Thyroid gland (tissue), 4 donors: Measurements from ENCODE around the gene SMARCA4. TPM values are rescaled to one million over a fixed set of nuclear protein-coding genes. Genes with fewer than 3 reads are reported as not detected.

Experiments used
- DNase-seq, 2 donors: peaks; one replicate each; pipeline ENCODE4 v3.0.0-alpha.2; 2019
- H3K27ac ChIP-seq, 3 donors: fragments of 200-600 bp; sonication (generic); 1 replicate in 2 of 3; 2 replicates in 1 of 3; pipeline ENCODE4 v1.5.1; 2016 to 2019; ENCODE audit warnings: mild to moderate bottlenecking in 1 of 3, moderate library complexity in 1 of 3
- H3K27me3 ChIP-seq: fragments of 200-600 bp; sonication (generic); one replicate; pipeline ENCODE4 v1.5.1; 2019
- H3K36me3 ChIP-seq, 2 donors: fragments of 200-600 bp; sonication (generic); one replicate each; pipeline ENCODE4 v1.5.1; 2016 to 2019
- H3K4me1 ChIP-seq, 2 donors: fragments of 200-600 bp; sonication (generic); one replicate each; pipeline ENCODE4 v1.5.1; 2017 to 2019
- H3K4me3 ChIP-seq, 3 donors: fragments of 200-600 bp; sonication (generic); replicated peaks in 1 of 3; 1 replicate in 2 of 3; 2 replicates in 1 of 3; pipeline ENCODE4 v1.5.1; 2016; ENCODE audit warnings: mild to moderate bottlenecking in 1 of 3
- H3K9me3 ChIP-seq: fragments of 200-600 bp; sonication (generic); one replicate; pipeline ENCODE4 v1.5.1; 2017
- CTCF ChIP-seq, 6 experiments: fragments of 200-600 bp in 3 of 6; fragments of 450-650 bp in 3 of 6; sonication (generic) in 3 of 6; IDR thresholded peaks; one replicate each; pipeline ENCODE4 v1.5.1; 2016 to 2019; ENCODE audit warnings: antibody characterized with exemption in 6 of 6, mild to moderate bottlenecking in 2 of 6, inconsistent platforms in 1 of 6, moderate library complexity in 1 of 6
- POLR2A ChIP-seq, 2 donors: fragments of 450-650 bp; IDR thresholded peaks; one replicate each; pipeline ENCODE4 v1.6.1; 2017; ENCODE audit warnings: antibody characterized with exemption in 2 of 2, mild to moderate bottlenecking in 2 of 2, moderate library complexity in 1 of 2
- WGBS, 2 donors: methylation state at CpG; one replicate each; pipeline ENCODE4 v1.1.5; 2017; 5-methylcytosine and 5-hydroxymethylcytosine counted together
- intact Hi-C: fragments of 100-400 bp; cut with DNase I; formaldehyde crosslinking; loops from one replicate; pipeline ENCODE4 v1.15.1; 2023
- total RNA-seq, 4 donors: library from RNA; depleted of rRNA; stranded (reverse); fragments of >200 nt; gene quantifications; one replicate each; pipeline ENCODE4 v1.2.3, GENCODE V29; 2016

SMARCA4 gene
- total RNA-seq, 4 donors from 2014 or later = 49.4 to 108 (median 89.0) TPM

DNA sequence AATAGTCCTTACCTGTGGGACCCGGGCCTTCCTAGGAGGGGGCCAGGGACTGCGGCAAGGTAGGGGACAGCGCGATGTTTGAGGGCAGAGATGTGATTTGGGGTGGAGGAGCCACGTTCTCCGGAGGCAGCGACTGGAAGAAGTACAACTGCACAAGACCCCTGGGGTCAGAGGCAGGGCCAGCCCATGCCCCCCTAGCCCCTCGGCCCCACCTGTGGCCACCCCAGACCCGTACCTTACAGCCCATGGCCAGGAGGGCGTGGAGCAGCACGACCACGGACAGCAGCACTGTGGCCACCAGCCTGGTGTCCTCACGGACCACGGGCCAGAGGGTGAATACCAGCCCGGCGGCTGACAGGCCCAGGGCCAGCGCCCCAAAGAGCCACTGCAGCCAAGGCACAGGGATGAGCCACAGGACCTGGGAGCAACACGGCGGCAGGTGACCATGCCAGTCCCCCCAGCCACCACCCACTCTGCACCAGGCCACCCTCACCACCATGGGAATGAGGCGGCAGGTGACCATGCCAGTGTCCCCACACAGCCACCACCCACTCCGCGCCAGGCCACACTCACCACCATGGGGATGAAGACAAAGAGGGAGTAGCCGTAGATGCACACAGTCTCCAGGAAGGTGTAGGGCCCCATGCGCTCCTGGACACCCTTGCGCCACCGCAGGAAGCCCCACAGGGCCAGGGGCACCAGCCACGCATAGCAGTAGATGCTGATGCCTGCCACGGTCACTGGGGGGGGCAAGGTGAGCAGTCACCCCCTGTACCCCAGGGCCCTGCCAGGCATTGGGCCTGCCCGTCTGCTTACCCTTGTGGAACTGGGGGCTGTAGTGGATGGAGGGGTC is 37.3 kb upstream of the SMARCA4 start:
- TF ChIP-seq CTCF (IDR thresholded peaks at IDR 0.05) (no peak), POLR2A (IDR thresholded peaks at IDR 0.05) (no peak)
- Histone ChIP-seq H3K4me3 (no peak overlapping the region), H3K9me3 (no peaks in the 10 kb centered on the region), H3K27me3 (no peaks in the 10 kb centered on the region), H3K36me3 (peaks cover 30 to 50% of the 10 kb centered on the region in 2 donors), H3K4me1 (peaks cover 6 to 11% of the 10 kb centered on the region in 2 donors), H3K27ac (no peak overlapping the region)
- WGBS, 2 donors = 95 to 98% methylated on average over 11 to 13 of the region's 29 CpGs
- intact Hi-C loops = loop anchor here (10.0 kb wide), 1 partner anchor 49 kb away; the partner anchor contains the start of gene CARM1
- no peak for DNase-seq

GRCh38 chr19:10924597-10924996 is 36.2 kb upstream of the SMARCA4 start:
- Histone ChIP-seq H3K27me3 (no peaks in the 10 kb centered on the region), H3K4me1 (peaks cover 10 to 14% of the 10 kb centered on the region in 2 donors), H3K9me3 (no peaks in the 10 kb centered on the region), H3K27ac (no peak overlapping the region), H3K36me3 (peaks cover 27 to 41% of the 10 kb centered on the region in 2 donors), H3K4me3 (no peak overlapping the region)
- 89 to 92% methylated on average over 13 of the region's 13 CpGs for WGBS, 2 donors
- intact Hi-C loops = loop anchor here (10.0 kb wide), 1 partner anchor 50 kb away; the partner anchor contains the start of gene CARM1
- TF ChIP-seq CTCF (IDR thresholded peaks at IDR 0.05) (no peak), POLR2A (IDR thresholded peaks at IDR 0.05) (no peak)
- DNase-seq = no peak

DNA sequence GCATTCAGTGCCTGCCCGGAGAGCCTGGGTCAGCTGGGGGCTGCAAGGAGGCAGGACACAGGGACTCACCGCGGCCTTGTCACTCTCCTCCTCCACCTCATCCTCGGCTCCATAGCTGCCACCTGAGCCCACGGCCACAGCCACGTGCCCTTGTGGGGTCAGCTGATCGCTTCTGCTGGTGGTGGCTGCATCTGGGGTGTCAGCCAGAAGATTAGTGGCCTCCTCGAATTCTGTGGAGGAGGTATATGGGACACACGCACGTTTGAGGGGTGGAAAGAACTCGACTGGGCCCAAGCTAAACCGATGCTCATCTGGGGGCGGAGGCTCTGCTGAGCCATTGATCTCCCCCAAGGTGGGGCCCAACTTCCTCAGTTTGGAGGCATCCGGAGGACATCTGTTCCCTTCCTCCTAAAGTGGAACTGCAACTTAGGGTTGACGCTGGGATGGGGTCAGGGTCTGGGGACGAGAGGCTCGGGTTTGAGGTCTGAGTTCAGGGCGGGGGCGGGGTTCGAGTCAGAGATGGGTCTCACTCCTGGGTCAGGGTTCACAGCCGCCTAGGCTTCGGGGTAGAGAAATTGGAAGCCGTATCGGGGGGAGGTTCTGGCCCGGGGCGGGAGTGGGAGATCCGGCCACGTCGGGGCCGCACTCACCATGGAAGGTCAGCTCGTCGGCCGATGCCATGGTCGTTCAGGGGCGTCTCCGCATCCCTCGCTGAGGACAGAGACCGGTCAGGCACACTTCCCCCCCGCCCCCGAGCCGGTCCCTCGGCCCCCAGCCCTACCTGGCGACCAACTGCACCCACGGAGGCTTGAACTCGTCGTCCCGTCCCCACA is 32.9 kb upstream of the SMARCA4 start:
- DNase-seq = peak; percentile 10 to 19
- Histone ChIP-seq H3K27me3 (no peaks in the 10 kb centered on the region), H3K36me3 (peaks cover 15 to 17% of the 10 kb centered on the region in 2 donors), H3K4me1 (peaks cover 15 to 19% of the 10 kb centered on the region in 2 donors), H3K9me3 (no peaks in the 10 kb centered on the region), H3K27ac (peak overlapping the region; percentile 64 to 75 (median 74)), H3K4me3 (peak overlapping the region; percentile 63 to 94 (median 70))
- intact Hi-C loops = loop anchor here (10.0 kb wide), 1 partner anchor 53 kb away; the partner anchor contains the start of gene CARM1
- TF ChIP-seq CTCF (IDR thresholded peaks at IDR 0.05) (no peak), POLR2A (IDR thresholded peaks at IDR 0.05) (no peak)
- WGBS, 2 donors = 1 to 4% methylated on average over 23 to 24 of the region's 47 CpGs

DNA sequence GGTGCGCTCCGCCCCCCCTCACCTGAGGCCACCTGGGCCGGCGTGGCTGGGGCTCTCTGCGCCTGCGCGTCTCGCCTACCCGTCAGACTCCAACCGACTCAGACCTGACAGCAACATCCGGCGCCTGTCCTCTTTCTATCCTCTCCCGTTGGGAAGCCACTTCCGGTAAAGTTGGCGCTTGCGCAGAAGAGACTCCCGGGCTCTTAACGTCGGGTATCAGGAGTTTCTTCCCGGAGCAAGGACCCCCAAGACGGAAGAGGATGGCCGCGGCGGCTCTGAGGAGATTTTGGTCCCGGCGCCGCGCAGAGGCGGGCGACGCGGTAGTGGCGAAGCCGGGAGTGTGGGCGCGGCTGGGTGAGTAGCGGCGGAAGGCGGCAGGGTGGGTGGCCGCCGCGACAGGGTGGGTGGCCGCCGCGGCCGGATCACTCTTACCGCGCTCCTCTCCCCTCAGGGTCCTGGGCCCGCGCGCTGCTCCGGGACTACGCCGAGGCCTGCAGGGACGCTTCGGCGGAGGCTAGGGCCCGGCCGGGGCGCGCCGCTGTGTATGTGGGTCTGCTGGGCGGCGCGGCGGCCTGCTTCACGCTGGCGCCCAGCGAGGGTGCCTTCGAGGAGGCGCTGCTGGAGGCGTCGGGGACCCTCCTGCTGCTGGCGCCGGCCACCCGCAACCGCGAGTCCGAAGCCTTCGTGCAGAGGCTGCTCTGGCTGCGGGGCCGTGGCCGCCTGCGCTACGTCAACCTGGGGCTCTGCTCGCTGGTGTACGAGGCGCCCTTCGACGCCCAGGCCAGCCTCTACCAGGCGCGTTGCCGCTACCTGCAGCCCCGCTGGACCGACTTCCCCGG is 32.0 kb upstream of the SMARCA4 start, which contains the start of the genes TIMM29 and YIPF2:
TIMM29 (plus strand) TSS at position 249 of the 839 bp plus-strand sequence; CDS start at position 261, 12 bp downstream.
YIPF2 (minus strand) TSS at position 77 of the 839 bp plus-strand sequence. CDS start 229 bp downstream, outside the sequence.
- H3K36me3 ChIP-seq = peaks cover 6 to 10% of the 10 kb centered on the region in 2 donors
- intact Hi-C loops = loop anchor here (10.0 kb wide), 1 partner anchor 54 kb away; the partner anchor contains the start of gene CARM1
- peaks cover 15 to 19% of the 10 kb centered on the region in 2 donors for H3K4me1 ChIP-seq
- H3K27ac ChIP-seq = peak within 1 kb of the TSS; percentile 64 to 75 (median 74)
- peak in 1 of 6 experiments; percentile 9 for TF ChIP-seq CTCF (IDR thresholded peaks at IDR 0.05)
- peak; percentile 4 to 75 for TF ChIP-seq POLR2A (IDR thresholded peaks at IDR 0.05)
- DNase-seq = peak; percentile 99
- peak within 1 kb of the TSS; percentile 71 to 95 (median 94) for H3K4me3 ChIP-seq
- no peaks in the 10 kb centered on the region for H3K27me3 ChIP-seq
- whole genome bisulfite sequencing, 2 donors = 0 to 1% methylated on average over 15 to 16 of the region's 96 CpGs
- no peaks in the 10 kb centered on the region for H3K9me3 ChIP-seq
